Measurements from ENCODE around the gene PCED1B. TPM values are rescaled to one million over a fixed set of nuclear protein-coding genes. Genes with fewer than 3 reads are reported as not detected.

Gene PCED1B
- total RNA-seq, 1 donor from 2014 or later = 3.1 TPM

DNA sequence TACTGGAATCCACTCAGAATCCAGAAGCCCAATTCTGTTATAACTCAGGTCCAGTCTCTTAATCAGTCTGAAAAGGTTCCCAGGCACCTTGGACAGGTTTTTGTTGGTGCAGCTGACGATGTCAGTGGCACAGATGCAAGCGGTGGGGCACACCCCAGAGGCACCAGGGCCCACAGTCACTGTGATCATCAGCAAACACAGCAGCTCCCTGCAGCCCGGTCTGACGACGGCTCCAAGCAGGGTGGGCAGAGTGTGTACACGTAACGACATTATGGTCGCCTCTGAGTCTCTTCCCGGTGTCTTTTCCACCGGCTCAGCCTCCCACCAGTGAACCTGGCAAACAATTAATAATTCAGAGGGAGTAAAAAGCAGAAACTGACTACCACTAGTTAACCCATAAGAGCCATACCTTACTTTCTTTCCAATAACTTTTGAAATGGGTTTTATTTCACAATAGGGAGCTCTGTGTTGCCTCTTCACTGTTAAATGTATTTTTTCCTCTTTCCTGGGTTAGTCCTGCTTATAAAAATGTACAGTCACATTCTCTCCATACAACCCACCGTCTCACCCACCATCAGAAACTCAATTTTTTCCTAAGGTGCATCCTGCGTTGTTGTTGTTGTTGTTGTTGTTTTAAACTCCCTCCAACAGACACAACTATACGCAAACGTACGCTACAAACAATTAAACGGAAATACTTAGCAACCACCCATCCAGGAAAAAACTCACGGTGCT, 521 bp upstream of the PCED1B start:
- H3K27me3 ChIP-seq = peaks cover 58% of the 10 kb centered on the region
- peak overlapping the region; percentile 93 for H3K4me2 ChIP-seq
- no peak overlapping the region for H3K27ac ChIP-seq
- DNase-seq (ENCODE audit: low spot score) = peak; percentile 34
- no peaks in the 10 kb centered on the region for H4K20me1 ChIP-seq (ENCODE audit: low read depth)
- peaks cover 22% of the 10 kb centered on the region for H3F3A ChIP-seq (ENCODE audit: low read depth)
- Mint-ChIP-seq H3K4me3 (peak overlapping the region; percentile 89), H3K27ac (peak overlapping the region; percentile 35), H3K27me3 (ENCODE audit: insufficient read depth, low read depth) (peaks cover 5% of the 10 kb centered on the region), H3K4me1 (peaks cover 28% of the 10 kb centered on the region), H3K9me3 (no peaks in the 10 kb centered on the region), H3K36me3 (no peaks in the 10 kb centered on the region)
- H3K79me2 ChIP-seq (ENCODE audit: low read depth) = no peaks in the 10 kb centered on the region
- peak overlapping the region; percentile 90 for H2AFZ ChIP-seq (replicated peaks)
- no peak overlapping the region for H3K9ac ChIP-seq
- peaks cover 16% of the 10 kb centered on the region for H3K4me1 ChIP-seq
- H3K9me3 ChIP-seq (ENCODE audit: low read depth) = no peaks in the 10 kb centered on the region
- H3K36me3 ChIP-seq = no peaks in the 10 kb centered on the region
- no peak for TF ChIP-seq EZH2 (IDR thresholded peaks at IDR 0.05)
- TF ChIP-seq, protein P1, sequence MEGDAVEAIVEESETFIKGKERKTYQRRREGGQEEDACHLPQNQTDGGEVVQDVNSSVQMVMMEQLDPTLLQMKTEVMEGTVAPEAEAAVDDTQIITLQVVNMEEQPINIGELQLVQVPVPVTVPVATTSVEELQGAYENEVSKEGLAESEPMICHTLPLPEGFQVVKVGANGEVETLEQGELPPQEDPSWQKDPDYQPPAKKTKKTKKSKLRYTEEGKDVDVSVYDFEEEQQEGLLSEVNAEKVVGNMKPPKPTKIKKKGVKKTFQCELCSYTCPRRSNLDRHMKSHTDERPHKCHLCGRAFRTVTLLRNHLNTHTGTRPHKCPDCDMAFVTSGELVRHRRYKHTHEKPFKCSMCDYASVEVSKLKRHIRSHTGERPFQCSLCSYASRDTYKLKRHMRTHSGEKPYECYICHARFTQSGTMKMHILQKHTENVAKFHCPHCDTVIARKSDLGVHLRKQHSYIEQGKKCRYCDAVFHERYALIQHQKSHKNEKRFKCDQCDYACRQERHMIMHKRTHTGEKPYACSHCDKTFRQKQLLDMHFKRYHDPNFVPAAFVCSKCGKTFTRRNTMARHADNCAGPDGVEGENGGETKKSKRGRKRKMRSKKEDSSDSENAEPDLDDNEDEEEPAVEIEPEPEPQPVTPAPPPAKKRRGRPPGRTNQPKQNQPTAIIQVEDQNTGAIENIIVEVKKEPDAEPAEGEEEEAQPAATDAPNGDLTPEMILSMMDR (IDR thresholded peaks at IDR 0.05) = no peak
- TF ChIP-seq EZH2phosphoT487 (IDR thresholded peaks at IDR 0.05) = no peak
- H3K4me3 ChIP-seq = peak overlapping the region; percentile 67

DNA sequence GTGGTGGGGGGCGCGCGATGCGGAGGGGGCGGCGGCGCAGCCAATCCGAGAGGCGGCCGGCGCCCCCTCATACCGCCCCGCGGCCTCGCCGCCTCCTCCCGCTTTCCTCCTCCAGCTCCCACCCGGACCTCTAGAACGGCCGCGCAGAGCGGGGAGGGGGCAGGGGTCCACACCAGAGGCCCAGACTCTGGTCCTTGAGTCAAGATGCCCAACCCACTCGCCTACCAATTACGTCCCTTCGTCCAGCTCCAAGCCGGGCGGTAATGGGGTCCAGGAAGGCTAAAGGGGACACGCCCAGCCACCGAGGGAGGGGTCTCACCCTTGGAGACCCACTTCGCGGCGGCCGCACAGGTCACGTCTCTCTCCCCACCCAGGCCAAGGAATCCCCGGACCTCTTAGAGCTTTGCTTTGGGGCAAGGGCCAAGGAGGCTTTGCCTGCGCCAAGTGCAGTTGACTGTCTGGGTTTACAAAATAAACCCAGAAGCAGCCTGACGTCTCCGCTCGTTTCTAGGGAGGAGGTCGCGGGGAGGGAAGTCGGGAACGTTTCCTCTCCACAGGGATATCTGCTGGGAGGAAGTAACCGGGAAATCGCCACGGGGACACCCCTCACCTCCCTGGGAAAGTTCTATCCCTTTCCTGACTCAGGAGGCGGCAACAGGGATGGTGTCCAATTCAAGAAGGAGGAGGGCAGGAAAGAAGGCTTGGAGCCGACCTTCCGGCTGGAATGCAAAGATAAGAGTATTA, 732 bp downstream of the PCED1B start:
- Mint-ChIP-seq H3K27me3 (ENCODE audit: insufficient read depth, low read depth) (peaks cover 5% of the 10 kb centered on the region), H3K36me3 (no peaks in the 10 kb centered on the region), H3K4me1 (peaks cover 28% of the 10 kb centered on the region), H3K9me3 (no peaks in the 10 kb centered on the region), H3K4me3 (peak overlapping the region; percentile 92), H3K27ac (peak overlapping the region; percentile 31)
- no peaks in the 10 kb centered on the region for H3K9me3 ChIP-seq (ENCODE audit: low read depth)
- H3K36me3 ChIP-seq = no peaks in the 10 kb centered on the region
- no peaks in the 10 kb centered on the region for H4K20me1 ChIP-seq (ENCODE audit: low read depth)
- H3K4me1 ChIP-seq = peaks cover 23% of the 10 kb centered on the region
- H3K79me2 ChIP-seq (ENCODE audit: low read depth) = no peaks in the 10 kb centered on the region
- H3K9ac ChIP-seq = no peak overlapping the region
- H3K27ac ChIP-seq = no peak overlapping the region
- DNase-seq (ENCODE audit: low spot score) = peak; percentile 65
- peak overlapping the region; percentile 94 for H2AFZ ChIP-seq (replicated peaks)
- TF ChIP-seq EZH2phosphoT487 (IDR thresholded peaks at IDR 0.05) (peak; percentile 20), EZH2 (IDR thresholded peaks at IDR 0.05) (peak; percentile 70)
- TF ChIP-seq, protein P1 (IDR thresholded peaks at IDR 0.05) = no peak
- peak overlapping the region; percentile 93 for H3K4me2 ChIP-seq
- H3K27me3 ChIP-seq = peaks cover 58% of the 10 kb centered on the region
- peaks cover 30% of the 10 kb centered on the region for H3F3A ChIP-seq (ENCODE audit: low read depth)
- peak overlapping the region; percentile 67 for H3K4me3 ChIP-seq

DNA sequence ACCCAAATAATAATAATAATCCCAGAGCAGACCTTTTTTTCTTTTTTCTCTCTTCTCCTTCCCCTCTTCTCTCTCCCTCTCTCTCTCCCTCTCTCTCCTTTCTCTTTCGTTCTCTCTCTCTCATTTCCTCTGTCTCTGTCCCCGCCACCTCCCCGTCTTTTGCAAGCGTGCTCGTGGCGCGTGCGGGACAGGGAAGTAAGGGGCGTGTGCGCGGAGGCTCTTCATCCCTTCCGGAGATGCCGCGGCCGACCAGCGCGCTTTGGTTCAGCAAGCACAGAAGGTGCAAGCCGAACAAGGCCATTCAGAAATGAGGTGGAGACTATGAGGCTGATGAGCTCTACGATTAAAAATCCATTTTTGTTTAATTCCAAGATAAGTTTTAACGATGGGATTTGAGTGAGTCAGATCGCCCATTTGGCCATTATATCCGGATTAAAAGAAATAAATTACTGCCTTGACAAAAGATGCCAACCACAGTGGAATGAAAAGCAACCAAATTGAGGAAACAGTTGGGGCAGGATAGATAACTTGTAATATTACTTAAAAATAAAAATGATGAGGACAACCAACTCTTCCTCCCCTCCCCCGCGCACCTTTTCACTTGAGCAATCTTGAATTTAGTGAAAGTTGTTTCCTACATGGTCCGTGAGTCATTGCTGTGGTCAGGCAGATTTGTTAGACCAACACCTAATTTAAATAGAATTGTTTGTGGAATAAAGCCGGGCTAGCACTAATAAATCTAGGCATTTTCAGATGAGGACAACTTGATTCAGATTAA, 1.5 kb downstream of the PCED1B start:
- Mint-ChIP-seq H3K4me1 (peaks cover 32% of the 10 kb centered on the region), H3K27me3 (ENCODE audit: insufficient read depth, low read depth) (peaks cover 5% of the 10 kb centered on the region), H3K36me3 (no peaks in the 10 kb centered on the region), H3K9me3 (no peaks in the 10 kb centered on the region), H3K4me3 (peak overlapping the region; percentile 92), H3K27ac (no peak overlapping the region)
- peak overlapping the region; percentile 71 for H2AFZ ChIP-seq (replicated peaks)
- peak overlapping the region; percentile 67 for H3K4me3 ChIP-seq
- TF ChIP-seq, protein P1 (IDR thresholded peaks at IDR 0.05) = no peak
- TF ChIP-seq EZH2 (IDR thresholded peaks at IDR 0.05) (peak; percentile 69), EZH2phosphoT487 (IDR thresholded peaks at IDR 0.05) (peak; percentile 14)
- no peak overlapping the region for H3K27ac ChIP-seq
- H3K9ac ChIP-seq = no peak overlapping the region
- no peaks in the 10 kb centered on the region for H4K20me1 ChIP-seq (ENCODE audit: low read depth)
- H3K36me3 ChIP-seq = no peaks in the 10 kb centered on the region
- peaks cover 58% of the 10 kb centered on the region for H3K27me3 ChIP-seq
- H3K4me1 ChIP-seq = peaks cover 30% of the 10 kb centered on the region
- peak overlapping the region; percentile 93 for H3K4me2 ChIP-seq
- no peaks in the 10 kb centered on the region for H3K9me3 ChIP-seq (ENCODE audit: low read depth)
- DNase-seq (ENCODE audit: low spot score) = peak; percentile 51
- peaks cover 32% of the 10 kb centered on the region for H3F3A ChIP-seq (ENCODE audit: low read depth)
- no peaks in the 10 kb centered on the region for H3K79me2 ChIP-seq (ENCODE audit: low read depth)

All from neural progenitor cell (in vitro differentiated cells).